HG03108 (cell line): ENCODE results near the gene TRAF2.
"Not testable (repeated sequence)": the region's sequence is repeated elsewhere in the genome, so short reads cannot be mapped to it uniquely, and the experiment has no call there.

Source experiments
- ATAC-seq: cut with Tn5 transposase; IDR thresholded peaks from one replicate; pipeline ENCODE4 v1.9.1; 2021; ENCODE audit warnings: moderate library complexity; ENCODE audit not compliant: unreplicated experiment

Gene TRAF2

GRCh38 chr9:136857581-136858412 lies 28.5 kb upstream of the TRAF2 start:
- ATAC-seq = no peak

DNA sequence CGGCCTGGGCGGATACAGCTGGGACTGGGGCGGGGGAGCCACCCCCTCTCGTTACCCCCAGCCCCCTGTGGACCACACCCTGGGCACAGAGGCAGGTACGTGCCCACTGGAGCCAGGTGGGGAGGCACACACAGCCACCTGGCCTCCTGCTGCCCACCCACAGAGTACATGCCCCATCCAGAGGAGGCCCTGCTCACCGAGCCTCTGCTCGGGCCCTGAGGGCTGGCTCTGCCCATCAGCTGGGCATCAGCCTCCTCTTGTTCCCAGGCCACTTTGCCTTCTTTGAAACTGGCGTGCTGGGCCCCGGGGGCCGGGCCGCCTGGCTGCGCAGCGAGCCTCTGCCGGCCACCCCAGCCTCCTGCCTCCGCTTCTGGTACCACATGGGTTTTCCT lies 27.9 kb upstream of the TRAF2 start:
- no peak for ATAC-seq

GRCh38 chr9:136858844-136859757 lies 27.2 kb upstream of the TRAF2 start:
- ATAC-seq = no peak

GRCh38 chr9:136860529-136860928 lies 25.8 kb upstream of the TRAF2 start:
- no peak for ATAC-seq

- ATAC-seq = no peak
Observed at GRCh38 chr9:136860933-136861873, 25.1 kb upstream of the TRAF2 start.

- no peak for ATAC-seq
Observed at GRCh38 chr9:136861874-136862457, 24.4 kb upstream of the TRAF2 start.

DNA sequence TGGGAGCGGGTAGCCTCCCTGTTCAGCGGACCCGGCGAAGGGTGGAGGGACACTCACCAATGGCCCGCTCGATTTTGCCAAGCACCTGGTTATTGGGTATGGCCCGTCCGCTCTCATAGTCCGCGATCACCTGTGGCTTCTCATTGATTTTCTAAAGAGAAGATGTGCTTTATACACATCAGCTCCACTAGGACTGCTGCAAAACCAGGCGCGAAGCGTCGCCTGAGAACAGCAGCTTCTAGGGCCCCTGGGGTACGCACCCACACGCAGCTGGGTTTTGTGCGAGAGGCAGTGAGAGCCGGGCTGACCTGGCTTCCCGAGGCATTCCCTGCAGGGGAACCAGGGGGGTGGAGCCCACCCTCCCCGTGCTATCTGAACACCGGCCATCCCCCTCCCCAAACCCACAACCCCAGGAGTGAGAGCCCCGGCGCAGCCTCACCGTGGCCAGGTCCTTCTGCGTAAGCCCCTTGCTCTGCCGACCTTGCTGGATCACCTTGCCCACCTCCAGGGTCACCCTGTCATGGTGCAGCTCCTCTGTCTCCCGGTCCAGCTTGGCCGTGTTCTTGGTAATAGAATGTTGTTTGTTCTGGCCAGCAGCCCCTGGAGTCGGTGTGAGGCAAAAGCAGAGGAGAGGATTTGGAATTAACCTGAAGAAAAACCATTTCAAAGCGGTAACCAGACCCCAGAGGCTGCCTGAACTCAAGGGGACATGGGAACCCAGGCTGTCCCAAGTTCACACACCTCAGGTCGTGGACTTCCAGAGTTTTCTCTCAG lies 23.3 kb upstream of the TRAF2 start:
- ATAC-seq = no peak

DNA sequence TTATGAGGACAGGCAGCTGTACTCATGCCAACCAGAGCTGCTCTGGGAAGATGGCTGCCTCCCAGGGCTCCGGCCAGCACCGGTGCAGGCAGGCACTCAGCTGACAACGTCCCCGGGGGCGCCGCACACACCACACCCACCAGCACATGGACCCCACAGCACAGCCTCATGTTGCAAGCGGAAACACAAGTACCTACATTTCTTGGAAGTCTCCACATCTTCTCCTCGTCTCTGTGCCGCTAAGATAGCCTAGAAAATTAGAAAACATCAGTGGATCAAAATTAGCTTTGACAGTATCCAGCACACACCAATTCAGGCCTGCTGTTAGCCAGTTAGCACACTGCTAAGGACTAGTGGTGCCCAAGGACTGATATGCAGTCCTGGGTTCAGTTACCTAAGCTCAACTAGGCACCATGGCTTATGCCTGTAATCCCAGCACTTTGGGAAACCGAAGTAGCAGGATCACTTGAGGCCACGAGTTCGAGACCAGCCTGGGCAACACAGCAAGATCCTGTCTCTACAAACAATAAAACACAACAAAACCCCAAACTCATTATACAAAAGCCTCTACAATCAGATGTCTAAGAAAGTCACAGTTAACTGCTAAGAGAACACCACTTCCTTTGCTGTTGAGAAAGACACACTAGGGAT lies 22.6 kb upstream of the TRAF2 start:
- ATAC-seq = no peak

DNA sequence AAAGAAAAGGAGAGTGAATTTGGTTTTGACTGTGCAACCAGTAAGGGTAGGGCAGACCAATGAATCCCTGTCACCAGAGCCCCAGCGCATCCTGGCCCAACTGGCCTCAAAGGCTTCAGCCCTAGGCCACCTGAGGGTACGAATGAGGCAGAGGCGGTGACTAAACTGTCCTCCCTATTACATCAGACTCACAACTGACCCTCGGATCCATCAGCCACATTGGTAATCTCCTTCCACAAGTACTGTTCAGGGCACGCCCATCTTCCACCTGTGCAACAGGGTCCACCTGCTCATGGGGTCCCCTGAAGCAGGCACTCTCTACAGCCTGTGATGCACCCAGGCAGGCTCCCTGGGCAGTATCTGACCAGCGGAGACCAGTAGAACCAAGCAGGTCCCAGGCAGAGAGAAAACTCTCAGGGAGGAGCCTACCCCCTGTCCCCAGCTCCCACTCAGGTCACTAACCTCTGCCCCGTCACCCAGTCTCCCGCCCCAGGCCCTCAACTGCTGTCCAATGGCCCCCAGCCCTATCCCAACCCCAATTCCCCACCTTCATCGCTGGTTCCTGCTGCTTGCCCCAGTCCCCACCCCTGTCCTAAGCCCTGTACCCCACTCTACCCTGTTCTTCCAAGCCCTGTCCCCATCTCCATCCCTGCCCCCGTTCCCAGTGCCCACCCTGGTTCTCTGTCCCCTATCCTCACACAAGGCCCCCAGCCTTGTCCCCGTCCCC lies 21.1 kb upstream of the TRAF2 start:
- no peak for ATAC-seq

DNA sequence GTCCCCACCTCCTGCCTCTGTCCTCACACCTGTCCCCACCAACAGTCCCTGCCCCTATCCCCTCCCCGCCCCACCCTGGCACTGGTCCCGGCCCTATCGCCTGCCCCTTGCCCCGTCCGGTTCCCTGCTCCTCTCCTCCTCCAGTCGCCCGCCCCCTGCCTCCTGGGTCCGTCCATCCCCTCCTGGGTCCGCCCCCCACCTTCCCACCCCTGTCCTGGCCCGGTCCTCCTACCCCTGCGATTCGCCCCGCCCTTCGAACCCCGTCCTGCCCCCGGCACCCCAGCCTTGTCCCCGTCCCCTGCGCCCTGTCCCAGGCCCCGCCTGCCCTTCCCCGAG lies 20.6 kb upstream of the TRAF2 start:
- no peak for ATAC-seq

DNA sequence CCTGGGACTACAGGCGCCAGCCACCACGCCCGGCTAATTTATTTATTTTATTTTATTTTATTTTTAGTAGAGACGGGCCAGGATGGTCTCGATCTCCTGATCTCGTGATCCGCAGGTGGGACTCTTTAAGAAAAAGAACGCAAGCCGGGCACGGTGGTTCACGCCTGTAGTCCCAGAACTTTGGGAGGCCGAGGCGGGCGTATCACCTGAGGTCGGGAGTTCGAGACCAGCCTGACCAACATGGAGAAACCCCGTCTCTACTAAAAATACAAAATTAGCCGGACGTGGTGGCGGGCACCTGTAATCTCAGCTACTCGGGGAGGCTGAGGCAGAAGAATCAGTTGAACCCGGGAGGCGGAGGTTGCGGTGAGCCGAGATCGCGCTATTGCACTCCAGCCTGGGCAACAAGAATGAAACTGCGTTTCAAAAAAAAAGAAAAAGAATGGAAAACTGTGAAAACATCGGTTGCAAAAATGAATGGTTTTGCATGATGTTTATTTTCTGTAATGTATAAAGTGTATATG lies 19.4 kb upstream of the TRAF2 start:
- not testable (repeated sequence) for ATAC-seq

- no peak for ATAC-seq
Observed at GRCh38 chr9:136867480-136867879, 18.8 kb upstream of the TRAF2 start.

GRCh38 chr9:136867917-136868316 lies 18.4 kb upstream of the TRAF2 start:
- ATAC-seq = no peak

DNA sequence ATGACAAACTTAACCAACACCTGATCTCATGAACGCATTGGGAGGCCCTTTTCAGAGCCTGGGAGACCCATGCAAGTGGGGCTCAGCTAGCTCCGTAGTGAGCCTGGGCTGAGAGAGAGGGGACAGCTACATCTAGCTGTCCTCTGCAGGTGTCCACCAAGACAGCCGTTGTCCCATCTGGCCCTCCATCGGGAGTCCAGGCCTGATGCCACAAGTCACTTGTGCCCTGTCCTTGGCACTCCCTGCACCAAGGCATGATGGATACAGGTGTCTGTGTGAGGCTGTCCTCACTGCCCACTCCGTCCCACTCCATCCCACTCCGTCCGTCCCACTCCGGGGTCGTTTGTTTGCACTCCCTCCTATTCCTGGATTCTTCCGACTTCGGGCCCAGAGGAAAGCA lies 17.7 kb upstream of the TRAF2 start:
- ATAC-seq = no peak

GRCh38 chr9:136869611-136870010 lies 16.7 kb upstream of the TRAF2 start:
- ATAC-seq = not testable (repeated sequence)

DNA sequence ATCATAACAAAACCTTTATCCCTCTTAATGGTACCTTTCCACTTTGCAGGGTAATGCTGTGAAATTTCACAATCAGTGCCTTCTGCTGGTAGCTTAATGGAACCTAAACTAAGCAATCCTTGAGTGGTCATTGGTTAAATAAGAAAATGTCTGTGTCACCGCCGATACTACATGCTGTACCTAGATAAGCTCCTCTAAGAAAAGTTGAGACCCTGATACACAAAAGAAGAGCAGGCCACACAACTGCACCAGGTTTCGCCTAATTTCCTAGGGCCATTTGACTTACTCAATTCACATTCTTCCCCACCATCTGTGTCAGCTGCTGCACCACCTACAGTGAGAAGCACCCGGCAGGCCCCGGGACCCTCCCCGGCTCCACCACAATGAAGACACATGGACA lies 11.2 kb upstream of the TRAF2 start:
- ATAC-seq = no peak

DNA sequence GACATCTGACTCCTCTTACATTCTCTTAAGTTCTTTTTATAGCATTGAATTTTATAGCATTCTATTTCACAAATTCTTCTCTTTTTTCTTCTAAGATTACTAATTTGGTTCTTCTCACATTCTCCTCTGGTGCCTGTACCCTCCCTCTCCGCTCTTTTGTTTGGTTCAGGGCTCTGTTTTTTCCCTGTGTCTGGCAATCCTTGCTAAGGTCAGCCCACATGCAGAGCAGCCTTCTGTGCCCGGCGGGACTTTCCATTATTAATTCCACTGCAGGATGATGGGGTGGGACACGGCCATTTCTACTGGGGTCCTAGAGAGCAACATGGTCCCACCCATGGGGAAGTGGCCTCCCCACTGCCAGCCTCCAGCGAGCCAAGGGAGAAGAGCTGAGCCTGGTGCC lies 9.8 kb upstream of the TRAF2 start:
- ATAC-seq = no peak

- ATAC-seq = no peak
Observed at GRCh38 chr9:136880651-136881050, 5.7 kb upstream of the TRAF2 start.
